HEK293 (cell line): Measurements from ENCODE around the gene MAPRE3.
A peak's percentile ranks its signal among the peaks of the same experiment; 100 is the strongest.

Experiments used
- CTCF ChIA-PET: fragments of 350-600 bp; formaldehyde crosslinking; extraction: SDS; loops from one replicate; lab custom pipeline; 2021; ENCODE audit warnings: antibody characterized with exemption; lab: Yijun Ruan, JAX
- POLR2A ChIA-PET: fragments of 300-600 bp; formaldehyde crosslinking; extraction: SDS; loops from one replicate; lab custom pipeline; 2020; ENCODE audit warnings: antibody characterized with exemption, inconsistent platforms; lab: Yijun Ruan, JAX
- H3K27ac ChIP-seq: fragments of 200-500 bp; sonication (Bioruptor generic); 2 replicates; pipeline ENCODE4 v1.5.1; 2014; ENCODE audit warnings: low read depth, low read length, control low read depth, inconsistent platforms; ENCODE audit errors: extremely low read depth
- H3K36me3 ChIP-seq, 2 experiments: fragments of 200-500 bp in 1 of 2; sonication (Bioruptor generic) in 1 of 2; 1 replicate in 1 of 2; 2 replicates in 1 of 2; pipeline ENCODE4 v1.5.1; 2014 to 2017; ENCODE audit warnings: inconsistent platforms in 2 of 2, low read length in 2 of 2; ENCODE audit not compliant: control insufficient read depth in 2 of 2, insufficient read depth in 1 of 2
- H3K4me1 ChIP-seq: fragments of 200-500 bp; sonication (Bioruptor generic); 2 replicates; pipeline ENCODE4 v1.5.1; 2014; ENCODE audit warnings: mild to moderate bottlenecking, low read length, inconsistent platforms; ENCODE audit not compliant: control insufficient read depth, insufficient read depth
- H3K4me3 ChIP-seq: 2 replicates; pipeline ENCODE4 v1.5.1; 2011; ENCODE audit warnings: low read depth, mild to moderate bottlenecking, control low read depth, low read length, moderate library complexity
- H3K9me3 ChIP-seq: fragments of 200-500 bp; sonication (Bioruptor generic); 2 replicates; pipeline ENCODE4 v1.5.1; 2014; ENCODE audit warnings: low read depth, low read length, inconsistent platforms; ENCODE audit not compliant: control insufficient read depth, insufficient read depth
- SP2 ChIP-seq: fragments of 450-650 bp; formaldehyde crosslinking; IDR thresholded peaks from 2 replicates; pipeline ENCODE4 v1.5.1; 2016; ENCODE audit warnings: missing biosample characterization, missing genetic modification characterization
- YY1 ChIP-seq: fragments of 450-650 bp; formaldehyde crosslinking; IDR thresholded peaks from 2 replicates; pipeline ENCODE4 v1.5.1; 2018; ENCODE audit warnings: missing biosample characterization, missing genetic modification characterization
- ZFP69B ChIP-seq: fragments of 450-650 bp; formaldehyde crosslinking; IDR thresholded peaks from 2 replicates; pipeline ENCODE4 v1.5.1; 2016; ENCODE audit warnings: missing biosample characterization, missing genetic modification characterization
- ZIC2 ChIP-seq: fragments of 450-650 bp; formaldehyde crosslinking; IDR thresholded peaks from 2 replicates; pipeline ENCODE4 v1.5.1; 2016; ENCODE audit warnings: missing biosample characterization, missing genetic modification characterization
- ZNF184 ChIP-seq: fragments of 450-650 bp; IDR thresholded peaks from 2 replicates; pipeline ENCODE4 v1.5.1; 2018; ENCODE audit warnings: missing biosample characterization, mild to moderate bottlenecking, missing genetic modification characterization
- ZNF292 ChIP-seq: fragments of 450-650 bp; formaldehyde crosslinking; IDR thresholded peaks from 2 replicates; pipeline ENCODE4 v1.5.1; 2016; ENCODE audit warnings: low read depth, missing biosample characterization, missing genetic modification characterization, borderline replicate concordance
- ZNF391 ChIP-seq: fragments of 450-650 bp; formaldehyde crosslinking; IDR thresholded peaks from 2 replicates; pipeline ENCODE4 v1.5.1; 2016; ENCODE audit warnings: low read depth, missing biosample characterization, missing genetic modification characterization, borderline replicate concordance
- ZNF510 ChIP-seq: fragments of 450-650 bp; formaldehyde crosslinking; IDR thresholded peaks from 2 replicates; pipeline ENCODE4 v1.5.1; 2018; ENCODE audit warnings: mild to moderate bottlenecking, missing genetic modification characterization, missing biosample characterization; ENCODE audit not compliant: insufficient replicate concordance
- ZNF654 ChIP-seq: fragments of 450-650 bp; formaldehyde crosslinking; IDR thresholded peaks from 2 replicates; pipeline ENCODE4 v1.5.1; 2016; ENCODE audit warnings: low read depth, missing biosample characterization, missing genetic modification characterization
- ZNF658 ChIP-seq: fragments of 450-650 bp; formaldehyde crosslinking; IDR thresholded peaks from 2 replicates; pipeline ENCODE4; 2016; ENCODE audit warnings: missing biosample characterization, missing genetic modification characterization
- ZNF707 ChIP-seq: fragments of 450-650 bp; formaldehyde crosslinking; IDR thresholded peaks from 2 replicates; pipeline ENCODE4 v1.5.1; 2016; ENCODE audit warnings: missing biosample characterization, missing genetic modification characterization
- ZNF768 ChIP-seq: fragments of 450-650 bp; formaldehyde crosslinking; IDR thresholded peaks from 2 replicates; pipeline ENCODE4 v1.5.1; 2018; ENCODE audit warnings: missing biosample characterization, mild to moderate bottlenecking, missing genetic modification characterization
- TF ChIP-seq, protein P1 (sequence below): fragments of 450-650 bp; formaldehyde crosslinking; IDR thresholded peaks from 2 replicates; pipeline ENCODE4 v1.5.1; 2016; ENCODE audit warnings: missing biosample characterization, missing genetic modification characterization
- TF ChIP-seq, protein P2 (sequence below): fragments of 450-650 bp; formaldehyde crosslinking; IDR thresholded peaks from 2 replicates; pipeline ENCODE4 v1.5.1; 2016; ENCODE audit warnings: missing biosample characterization, missing genetic modification characterization, borderline replicate concordance
- TF ChIP-seq, protein P3 (sequence below): fragments of 450-650 bp; formaldehyde crosslinking; IDR thresholded peaks from 2 replicates; pipeline ENCODE4 v1.5.1; 2017; ENCODE audit warnings: missing biosample characterization, missing genetic modification characterization
- TF ChIP-seq, protein P4 (sequence below): fragments of 450-650 bp; formaldehyde crosslinking; conservative IDR thresholded peaks from 2 replicates; pipeline ENCODE4 v1.5.1; 2016; ENCODE audit warnings: low read depth, missing biosample characterization, missing genetic modification characterization
- TF ChIP-seq, protein P5 (sequence below): fragments of 450-650 bp; formaldehyde crosslinking; IDR thresholded peaks from 2 replicates; pipeline ENCODE4 v1.5.1; 2016; ENCODE audit warnings: missing biosample characterization, missing genetic modification characterization

Gene MAPRE3

DNA sequence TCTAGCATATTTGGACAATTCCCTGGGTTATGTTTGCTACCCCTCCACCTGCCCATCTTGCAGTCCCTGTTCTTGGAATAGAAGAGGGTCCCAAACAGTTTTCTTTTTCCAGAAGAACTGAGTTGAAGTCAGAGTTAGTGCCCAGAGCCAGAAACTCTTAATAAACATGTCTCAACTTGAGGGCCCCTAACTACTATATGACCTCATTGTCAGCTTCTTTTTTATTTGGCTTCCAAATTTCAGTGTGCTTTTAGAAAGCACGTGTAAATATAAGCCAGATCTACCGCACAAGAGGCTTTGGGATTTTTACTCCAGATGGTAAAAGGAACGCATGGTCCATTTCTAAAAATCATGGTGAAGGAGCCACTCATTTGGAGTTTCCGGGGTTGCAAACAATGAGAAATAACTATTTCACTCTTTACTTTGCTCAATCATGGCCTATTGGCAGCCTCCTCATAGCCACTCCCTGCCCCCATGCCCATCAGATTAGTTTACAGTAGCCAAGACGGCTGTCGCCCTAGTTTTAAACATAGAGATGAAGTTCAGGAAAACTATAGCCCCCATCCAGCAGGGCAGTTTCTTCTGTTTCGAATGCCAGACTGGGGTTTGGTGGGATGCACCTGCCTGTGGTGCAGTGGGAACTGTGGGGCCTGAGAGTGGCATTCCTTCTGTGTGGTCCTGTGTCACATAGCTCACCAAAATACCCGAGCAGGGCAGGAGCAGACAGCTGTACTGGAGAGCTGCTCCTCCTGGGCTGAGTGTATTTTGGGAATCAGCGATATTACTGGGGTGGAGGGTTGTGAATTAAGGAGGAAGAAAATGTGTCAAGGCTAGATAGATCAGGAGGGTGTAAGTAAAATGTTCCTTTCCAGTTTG is 1.7 kb downstream of the MAPRE3 start (continued):
- TF ChIP-seq, protein P1, sequence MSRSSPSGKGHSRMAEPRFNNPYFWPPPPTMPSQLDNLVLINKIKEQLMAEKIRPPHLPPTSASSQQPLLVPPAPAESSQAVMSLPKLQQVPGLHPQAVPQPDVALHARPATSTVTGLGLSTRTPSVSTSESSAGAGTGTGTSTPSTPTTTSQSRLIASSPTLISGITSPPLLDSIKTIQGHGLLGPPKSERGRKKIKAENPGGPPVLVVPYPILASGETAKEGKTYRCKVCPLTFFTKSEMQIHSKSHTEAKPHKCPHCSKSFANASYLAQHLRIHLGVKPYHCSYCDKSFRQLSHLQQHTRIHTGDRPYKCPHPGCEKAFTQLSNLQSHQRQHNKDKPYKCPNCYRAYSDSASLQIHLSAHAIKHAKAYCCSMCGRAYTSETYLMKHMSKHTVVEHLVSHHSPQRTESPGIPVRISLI (tag by site-specific recombination) = peak; percentile 29; the same call in 1 of the 2 replicates
- no peak for TF ChIP-seq SP2 (tag by site-specific recombination)
- TF ChIP-seq, protein P2, sequence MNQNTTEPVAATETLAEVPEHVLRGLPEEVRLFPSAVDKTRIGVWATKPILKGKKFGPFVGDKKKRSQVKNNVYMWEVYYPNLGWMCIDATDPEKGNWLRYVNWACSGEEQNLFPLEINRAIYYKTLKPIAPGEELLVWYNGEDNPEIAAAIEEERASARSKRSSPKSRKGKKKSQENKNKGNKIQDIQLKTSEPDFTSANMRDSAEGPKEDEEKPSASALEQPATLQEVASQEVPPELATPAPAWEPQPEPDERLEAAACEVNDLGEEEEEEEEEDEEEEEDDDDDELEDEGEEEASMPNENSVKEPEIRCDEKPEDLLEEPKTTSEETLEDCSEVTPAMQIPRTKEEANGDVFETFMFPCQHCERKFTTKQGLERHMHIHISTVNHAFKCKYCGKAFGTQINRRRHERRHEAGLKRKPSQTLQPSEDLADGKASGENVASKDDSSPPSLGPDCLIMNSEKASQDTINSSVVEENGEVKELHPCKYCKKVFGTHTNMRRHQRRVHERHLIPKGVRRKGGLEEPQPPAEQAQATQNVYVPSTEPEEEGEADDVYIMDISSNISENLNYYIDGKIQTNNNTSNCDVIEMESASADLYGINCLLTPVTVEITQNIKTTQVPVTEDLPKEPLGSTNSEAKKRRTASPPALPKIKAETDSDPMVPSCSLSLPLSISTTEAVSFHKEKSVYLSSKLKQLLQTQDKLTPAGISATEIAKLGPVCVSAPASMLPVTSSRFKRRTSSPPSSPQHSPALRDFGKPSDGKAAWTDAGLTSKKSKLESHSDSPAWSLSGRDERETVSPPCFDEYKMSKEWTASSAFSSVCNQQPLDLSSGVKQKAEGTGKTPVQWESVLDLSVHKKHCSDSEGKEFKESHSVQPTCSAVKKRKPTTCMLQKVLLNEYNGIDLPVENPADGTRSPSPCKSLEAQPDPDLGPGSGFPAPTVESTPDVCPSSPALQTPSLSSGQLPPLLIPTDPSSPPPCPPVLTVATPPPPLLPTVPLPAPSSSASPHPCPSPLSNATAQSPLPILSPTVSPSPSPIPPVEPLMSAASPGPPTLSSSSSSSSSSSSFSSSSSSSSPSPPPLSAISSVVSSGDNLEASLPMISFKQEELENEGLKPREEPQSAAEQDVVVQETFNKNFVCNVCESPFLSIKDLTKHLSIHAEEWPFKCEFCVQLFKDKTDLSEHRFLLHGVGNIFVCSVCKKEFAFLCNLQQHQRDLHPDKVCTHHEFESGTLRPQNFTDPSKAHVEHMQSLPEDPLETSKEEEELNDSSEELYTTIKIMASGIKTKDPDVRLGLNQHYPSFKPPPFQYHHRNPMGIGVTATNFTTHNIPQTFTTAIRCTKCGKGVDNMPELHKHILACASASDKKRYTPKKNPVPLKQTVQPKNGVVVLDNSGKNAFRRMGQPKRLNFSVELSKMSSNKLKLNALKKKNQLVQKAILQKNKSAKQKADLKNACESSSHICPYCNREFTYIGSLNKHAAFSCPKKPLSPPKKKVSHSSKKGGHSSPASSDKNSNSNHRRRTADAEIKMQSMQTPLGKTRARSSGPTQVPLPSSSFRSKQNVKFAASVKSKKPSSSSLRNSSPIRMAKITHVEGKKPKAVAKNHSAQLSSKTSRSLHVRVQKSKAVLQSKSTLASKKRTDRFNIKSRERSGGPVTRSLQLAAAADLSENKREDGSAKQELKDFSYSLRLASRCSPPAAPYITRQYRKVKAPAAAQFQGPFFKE (tag by site-specific recombination) = no peak
- TF ChIP-seq ZNF184 (tag by site-specific recombination) = no peak
- TF ChIP-seq ZNF391 (tag by site-specific recombination) = no peak
- TF ChIP-seq, protein P3, sequence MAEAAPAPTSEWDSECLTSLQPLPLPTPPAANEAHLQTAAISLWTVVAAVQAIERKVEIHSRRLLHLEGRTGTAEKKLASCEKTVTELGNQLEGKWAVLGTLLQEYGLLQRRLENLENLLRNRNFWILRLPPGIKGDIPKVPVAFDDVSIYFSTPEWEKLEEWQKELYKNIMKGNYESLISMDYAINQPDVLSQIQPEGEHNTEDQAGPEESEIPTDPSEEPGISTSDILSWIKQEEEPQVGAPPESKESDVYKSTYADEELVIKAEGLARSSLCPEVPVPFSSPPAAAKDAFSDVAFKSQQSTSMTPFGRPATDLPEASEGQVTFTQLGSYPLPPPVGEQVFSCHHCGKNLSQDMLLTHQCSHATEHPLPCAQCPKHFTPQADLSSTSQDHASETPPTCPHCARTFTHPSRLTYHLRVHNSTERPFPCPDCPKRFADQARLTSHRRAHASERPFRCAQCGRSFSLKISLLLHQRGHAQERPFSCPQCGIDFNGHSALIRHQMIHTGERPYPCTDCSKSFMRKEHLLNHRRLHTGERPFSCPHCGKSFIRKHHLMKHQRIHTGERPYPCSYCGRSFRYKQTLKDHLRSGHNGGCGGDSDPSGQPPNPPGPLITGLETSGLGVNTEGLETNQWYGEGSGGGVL = no peak
- TF ChIP-seq, protein P4, sequence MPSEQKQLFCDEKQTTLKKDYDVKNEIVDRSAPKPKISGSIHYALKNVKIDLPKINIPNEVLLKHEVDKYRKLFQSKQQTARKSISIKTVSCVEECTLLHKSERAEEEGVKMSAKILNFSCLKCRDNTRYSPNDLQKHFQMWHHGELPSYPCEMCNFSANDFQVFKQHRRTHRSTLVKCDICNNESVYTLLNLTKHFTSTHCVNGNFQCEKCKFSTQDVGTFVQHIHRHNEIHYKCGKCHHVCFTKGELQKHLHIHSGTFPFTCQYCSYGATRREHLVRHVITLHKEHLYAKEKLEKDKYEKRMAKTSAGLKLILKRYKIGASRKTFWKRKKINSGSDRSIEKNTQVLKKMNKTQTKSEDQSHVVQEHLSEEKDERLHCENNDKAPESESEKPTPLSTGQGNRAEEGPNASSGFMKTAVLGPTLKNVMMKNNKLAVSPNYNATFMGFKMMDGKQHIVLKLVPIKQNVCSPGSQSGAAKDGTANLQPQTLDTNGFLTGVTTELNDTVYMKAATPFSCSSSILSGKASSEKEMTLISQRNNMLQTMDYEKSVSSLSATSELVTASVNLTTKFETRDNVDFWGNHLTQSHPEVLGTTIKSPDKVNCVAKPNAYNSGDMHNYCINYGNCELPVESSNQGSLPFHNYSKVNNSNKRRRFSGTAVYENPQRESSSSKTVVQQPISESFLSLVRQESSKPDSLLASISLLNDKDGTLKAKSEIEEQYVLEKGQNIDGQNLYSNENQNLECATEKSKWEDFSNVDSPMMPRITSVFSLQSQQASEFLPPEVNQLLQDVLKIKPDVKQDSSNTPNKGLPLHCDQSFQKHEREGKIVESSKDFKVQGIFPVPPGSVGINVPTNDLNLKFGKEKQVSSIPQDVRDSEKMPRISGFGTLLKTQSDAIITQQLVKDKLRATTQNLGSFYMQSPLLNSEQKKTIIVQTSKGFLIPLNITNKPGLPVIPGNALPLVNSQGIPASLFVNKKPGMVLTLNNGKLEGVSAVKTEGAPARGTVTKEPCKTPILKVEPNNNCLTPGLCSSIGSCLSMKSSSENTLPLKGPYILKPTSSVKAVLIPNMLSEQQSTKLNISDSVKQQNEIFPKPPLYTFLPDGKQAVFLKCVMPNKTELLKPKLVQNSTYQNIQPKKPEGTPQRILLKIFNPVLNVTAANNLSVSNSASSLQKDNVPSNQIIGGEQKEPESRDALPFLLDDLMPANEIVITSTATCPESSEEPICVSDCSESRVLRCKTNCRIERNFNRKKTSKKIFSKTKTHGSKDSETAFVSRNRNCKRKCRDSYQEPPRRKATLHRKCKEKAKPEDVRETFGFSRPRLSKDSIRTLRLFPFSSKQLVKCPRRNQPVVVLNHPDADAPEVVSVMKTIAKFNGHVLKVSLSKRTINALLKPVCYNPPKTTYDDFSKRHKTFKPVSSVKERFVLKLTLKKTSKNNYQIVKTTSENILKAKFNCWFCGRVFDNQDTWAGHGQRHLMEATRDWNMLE (tag by site-specific recombination) = no peak
- no peak for TF ChIP-seq ZNF654 (tag by site-specific recombination)
- no peak for TF ChIP-seq ZNF658 (tag by site-specific recombination)
- TF ChIP-seq YY1 (tag by site-specific recombination) = no peak

DNA sequence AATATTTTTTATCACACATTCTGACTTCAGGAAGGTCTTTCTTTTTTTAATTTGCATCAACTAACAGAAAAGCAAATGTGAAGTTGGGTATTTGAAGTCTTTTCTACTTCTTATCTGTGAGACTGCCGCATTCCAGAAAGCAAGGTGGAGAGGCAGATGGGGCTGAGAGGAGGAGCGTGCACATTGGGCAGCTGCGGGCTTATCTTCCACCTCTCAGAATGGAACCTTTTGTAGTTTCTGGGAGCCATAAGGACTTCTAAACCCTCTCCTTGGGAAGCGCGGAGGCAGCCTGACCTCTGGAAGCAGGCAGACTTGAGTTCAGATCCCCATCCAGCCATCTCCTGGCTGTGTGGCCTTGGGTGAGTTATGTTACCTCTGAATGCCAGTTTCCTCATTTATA is 3.9 kb downstream of the MAPRE3 start:
- ChIA-PET POLR2A (no interaction called here), CTCF (no interaction called here)
- H3K27ac ChIP-seq = no peak overlapping the region
- H3K4me1 ChIP-seq = peaks cover 13% of the 10 kb centered on the region
- H3K4me3 ChIP-seq = no peak overlapping the region
- H3K9me3 ChIP-seq = no peaks in the 10 kb centered on the region
- H3K36me3 ChIP-seq = no peaks in the 10 kb centered on the region
- TF ChIP-seq, protein P5, sequence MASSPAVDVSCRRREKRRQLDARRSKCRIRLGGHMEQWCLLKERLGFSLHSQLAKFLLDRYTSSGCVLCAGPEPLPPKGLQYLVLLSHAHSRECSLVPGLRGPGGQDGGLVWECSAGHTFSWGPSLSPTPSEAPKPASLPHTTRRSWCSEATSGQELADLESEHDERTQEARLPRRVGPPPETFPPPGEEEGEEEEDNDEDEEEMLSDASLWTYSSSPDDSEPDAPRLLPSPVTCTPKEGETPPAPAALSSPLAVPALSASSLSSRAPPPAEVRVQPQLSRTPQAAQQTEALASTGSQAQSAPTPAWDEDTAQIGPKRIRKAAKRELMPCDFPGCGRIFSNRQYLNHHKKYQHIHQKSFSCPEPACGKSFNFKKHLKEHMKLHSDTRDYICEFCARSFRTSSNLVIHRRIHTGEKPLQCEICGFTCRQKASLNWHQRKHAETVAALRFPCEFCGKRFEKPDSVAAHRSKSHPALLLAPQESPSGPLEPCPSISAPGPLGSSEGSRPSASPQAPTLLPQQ (tag by site-specific recombination) = no peak
- TF ChIP-seq ZNF768 (tag by site-specific recombination) (no peak), ZIC2 (tag by site-specific recombination) (no peak), ZFP69B (tag by site-specific recombination) (no peak), ZNF292 (tag by site-specific recombination) (no peak), ZNF510 (no peak), ZNF707 (no peak)
